ENCODE data around the gene ARHGDIG. TPM values are rescaled to one million over a fixed set of nuclear protein-coding genes. Genes with fewer than 3 reads are reported as not detected.
"Not testable (repeated sequence)": the region's sequence is repeated elsewhere in the genome, so short reads cannot be mapped to it uniquely, and the experiment has no call there.

Gene ARHGDIG
- total RNA-seq, 2 experiments from 2014 or later: 0.42 TPM; not detected in 1

DNA sequence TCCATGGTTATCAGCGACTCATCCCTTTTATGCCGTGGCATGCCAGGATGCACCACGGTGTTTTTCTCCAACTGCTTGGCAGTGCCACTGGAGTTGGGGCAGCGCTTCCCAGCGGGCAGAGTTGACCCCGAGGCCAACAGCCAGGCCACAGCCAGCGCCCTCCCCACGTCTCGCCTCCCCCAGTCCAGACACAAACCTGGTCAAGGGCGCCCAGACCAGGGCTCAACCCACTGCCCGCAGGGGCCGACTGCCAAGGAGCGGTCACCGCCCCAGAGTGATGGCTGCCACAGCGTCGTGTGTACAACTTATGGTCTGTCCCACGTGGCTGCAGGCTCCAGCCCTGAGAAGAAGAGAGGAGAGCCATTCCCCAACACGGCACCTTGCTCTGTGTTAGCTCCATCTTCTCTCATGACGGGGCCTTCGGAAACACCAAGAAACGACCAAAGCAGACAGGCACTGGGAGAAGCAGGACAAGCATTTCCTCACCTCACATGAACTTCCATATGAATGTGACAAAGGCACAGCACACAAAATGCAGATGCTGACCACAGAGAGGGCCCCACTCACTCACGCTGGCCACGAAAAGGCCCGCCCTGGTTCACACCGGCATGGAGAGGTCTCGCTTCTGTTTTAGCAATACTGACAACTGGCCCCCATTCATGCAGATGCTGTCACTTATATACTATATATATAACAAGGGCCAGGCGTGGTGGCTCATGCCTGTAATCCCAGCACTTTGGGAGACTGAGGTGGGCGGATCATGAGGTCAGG lies 45.2 kb downstream of the ARHGDIG start:
- intact Hi-C loops (cut with DNase I, micrococcal nuclease): loop anchor here in 1 of 2 experiments (2.0 kb wide), 1 partner anchor 27 kb away; the partner anchor contains the start of gene AXIN1
- Mint-ChIP-seq H3K27ac (peak overlapping the region; percentile 90), H3K36me3 (ENCODE audit: low read depth) (peaks cover 9% of the 10 kb centered on the region), H3K27me3 (no peaks in the 10 kb centered on the region), H3K4me1 (ENCODE audit: low read depth) (peaks cover 58% of the 10 kb centered on the region), H3K9me3 (no peaks in the 10 kb centered on the region), H3K4me3 (peak overlapping the region; percentile 77)
- no peaks in the 10 kb centered on the region for H3K9me3 ChIP-seq (ENCODE audit: control insufficient read depth in 1 of 2, insufficient read depth in 1 of 2, low read length in 2 of 2)
- no peaks in the 10 kb centered on the region for H3K27me3 ChIP-seq (ENCODE audit: control insufficient read depth in 1 of 2, insufficient read depth in 2 of 2, low read length in 2 of 2)
- ChIA-PET CTCF (no interaction called here), POLR2A (interaction anchor here (0.7 to 2.0 kb wide), 10 partner anchors 10 to 112 kb away, joined by 3 to 18 read pairs (median 4); partner anchors contain the start of genes AXIN1, FAM234A and LUC7L)
- DNase-seq (peak in 1 of 14 experiments; percentile 23), ATAC-seq (ENCODE audit: poor library complexity) (no peak)
- H3K27ac ChIP-seq (ENCODE audit: low read depth in 1 of 2, low read length in 2 of 2): peak overlapping the region; percentile 42 to 89
- TF ChIP-seq, protein P1, sequence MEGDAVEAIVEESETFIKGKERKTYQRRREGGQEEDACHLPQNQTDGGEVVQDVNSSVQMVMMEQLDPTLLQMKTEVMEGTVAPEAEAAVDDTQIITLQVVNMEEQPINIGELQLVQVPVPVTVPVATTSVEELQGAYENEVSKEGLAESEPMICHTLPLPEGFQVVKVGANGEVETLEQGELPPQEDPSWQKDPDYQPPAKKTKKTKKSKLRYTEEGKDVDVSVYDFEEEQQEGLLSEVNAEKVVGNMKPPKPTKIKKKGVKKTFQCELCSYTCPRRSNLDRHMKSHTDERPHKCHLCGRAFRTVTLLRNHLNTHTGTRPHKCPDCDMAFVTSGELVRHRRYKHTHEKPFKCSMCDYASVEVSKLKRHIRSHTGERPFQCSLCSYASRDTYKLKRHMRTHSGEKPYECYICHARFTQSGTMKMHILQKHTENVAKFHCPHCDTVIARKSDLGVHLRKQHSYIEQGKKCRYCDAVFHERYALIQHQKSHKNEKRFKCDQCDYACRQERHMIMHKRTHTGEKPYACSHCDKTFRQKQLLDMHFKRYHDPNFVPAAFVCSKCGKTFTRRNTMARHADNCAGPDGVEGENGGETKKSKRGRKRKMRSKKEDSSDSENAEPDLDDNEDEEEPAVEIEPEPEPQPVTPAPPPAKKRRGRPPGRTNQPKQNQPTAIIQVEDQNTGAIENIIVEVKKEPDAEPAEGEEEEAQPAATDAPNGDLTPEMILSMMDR (IDR thresholded peaks at IDR 0.05): no peak
- H3K36me3 ChIP-seq (ENCODE audit: insufficient read depth, low read length): peaks cover 5% of the 10 kb centered on the region
- H3K4me1 ChIP-seq (ENCODE audit: insufficient read depth, low read length): peaks cover 79% of the 10 kb centered on the region
- H3K4me3 ChIP-seq (ENCODE audit: low read length): peak overlapping the region; percentile 57

DNA sequence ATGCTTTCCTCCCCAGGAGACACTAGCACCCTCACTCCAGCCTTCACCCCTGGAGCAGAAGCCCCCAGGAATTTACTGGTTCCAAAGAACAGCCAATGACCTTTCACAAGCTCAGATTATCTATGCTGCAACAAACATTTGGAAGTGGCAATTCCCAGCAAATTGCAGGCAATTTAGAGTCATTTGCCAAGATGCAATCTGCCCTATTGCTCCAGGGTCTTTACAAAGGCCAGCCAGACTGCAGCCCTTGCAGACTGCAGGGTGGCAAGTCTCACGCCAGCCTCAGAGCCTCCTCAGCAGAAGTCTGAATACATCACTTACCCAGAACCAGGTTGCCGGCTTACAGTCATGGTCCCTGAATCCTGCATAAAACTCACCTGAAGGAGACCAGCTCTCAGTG lies 50.4 kb downstream of the ARHGDIG start:
- no peaks in the 10 kb centered on the region for H3K27me3 Mint-ChIP-seq
- TF ChIP-seq, protein P1 (IDR thresholded peaks at IDR 0.05): no peak
- no peak for DNase-seq
- H3K4me1 ChIP-seq (ENCODE audit: insufficient read depth, low read length): peaks cover 69% of the 10 kb centered on the region
- no peaks in the 10 kb centered on the region for H3K27me3 ChIP-seq (ENCODE audit: control insufficient read depth in 1 of 2, insufficient read depth in 2 of 2, low read length in 2 of 2)
- H3K9me3 ChIP-seq (ENCODE audit: control insufficient read depth in 1 of 2, insufficient read depth in 1 of 2, low read length in 2 of 2): no peaks in the 10 kb centered on the region
- no peaks in the 10 kb centered on the region for H3K9me3 Mint-ChIP-seq
- H3K27ac Mint-ChIP-seq: peak overlapping the region; percentile 33
- intact Hi-C loops (cut with DNase I, micrococcal nuclease): no loop called here
- H3K4me3 Mint-ChIP-seq: no peak overlapping the region
- peaks cover 5% of the 10 kb centered on the region for H3K36me3 ChIP-seq (ENCODE audit: insufficient read depth, low read length)
- POLR2A ChIA-PET: no interaction called here
- CTCF ChIA-PET: no interaction called here
- no peak overlapping the region for H3K4me3 ChIP-seq (ENCODE audit: low read length)
- peaks cover 45% of the 10 kb centered on the region for H3K4me1 Mint-ChIP-seq (ENCODE audit: low read depth)
- no peak for ATAC-seq (ENCODE audit: poor library complexity)
- H3K27ac ChIP-seq (ENCODE audit: low read depth in 1 of 2, low read length in 2 of 2): no peak overlapping the region
- H3K36me3 Mint-ChIP-seq (ENCODE audit: low read depth): peaks cover 12% of the 10 kb centered on the region

DNA sequence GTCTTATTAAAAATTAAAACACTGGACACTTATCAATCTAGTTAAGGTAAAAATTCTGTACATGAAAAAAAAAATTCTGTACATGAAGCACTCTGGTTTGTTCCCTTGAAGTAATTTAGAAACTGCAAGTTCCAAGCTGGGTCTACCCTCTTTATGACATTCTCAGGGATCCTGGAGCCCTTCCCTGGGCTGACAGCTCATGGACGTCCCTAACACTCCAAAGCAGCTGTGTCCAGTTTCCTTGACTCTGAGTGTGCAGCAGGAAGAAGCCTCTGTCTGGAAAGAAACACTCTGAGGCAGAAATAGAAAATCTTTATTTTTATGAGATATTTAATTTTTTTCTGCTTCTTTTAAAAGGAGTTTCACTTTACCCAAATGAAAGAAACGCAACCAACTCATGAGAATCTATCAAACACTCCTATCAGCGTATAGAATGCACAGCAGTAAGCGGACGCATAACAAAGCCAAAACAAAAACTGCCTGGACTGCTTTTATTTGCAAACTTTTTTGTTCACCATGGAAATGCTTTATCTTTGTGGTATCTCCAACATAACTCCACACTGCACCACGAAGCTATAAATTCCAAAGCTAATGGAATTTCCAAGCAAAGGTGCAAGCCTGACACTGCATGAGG lies 50.9 kb downstream of the ARHGDIG start:
- H3K9me3 Mint-ChIP-seq; CTCF ChIA-PET; H3K27me3 Mint-ChIP-seq; POLR2A ChIA-PET; DNase-seq; H3K4me3 Mint-ChIP-seq; intact Hi-C loops (cut with DNase I, micrococcal nuclease); H3K27ac ChIP-seq (ENCODE audit: low read depth in 1 of 2, low read length in 2 of 2); ATAC-seq (ENCODE audit: poor library complexity); H3K4me3 ChIP-seq (ENCODE audit: low read length); H3K36me3 ChIP-seq (ENCODE audit: insufficient read depth, low read length); H3K9me3 ChIP-seq (ENCODE audit: control insufficient read depth in 1 of 2, insufficient read depth in 1 of 2, low read length in 2 of 2); H3K27me3 ChIP-seq (ENCODE audit: control insufficient read depth in 1 of 2, insufficient read depth in 2 of 2, low read length in 2 of 2): not testable (repeated sequence)
- H3K27ac Mint-ChIP-seq: peak overlapping the region; percentile 33
- peaks cover 69% of the 10 kb centered on the region for H3K4me1 ChIP-seq (ENCODE audit: insufficient read depth, low read length)
- H3K36me3 Mint-ChIP-seq (ENCODE audit: low read depth): peaks cover 12% of the 10 kb centered on the region
- peaks cover 46% of the 10 kb centered on the region for H3K4me1 Mint-ChIP-seq (ENCODE audit: low read depth)

Other genes with a start within 250 kb of the ARHGDIG start
- 1 to 10 TPM; 4.1 TPM for gene POLR3K, start 227.0 kb upstream of the ARHGDIG start, total RNA-seq
- gene SNRNP25, start 226.8 kb upstream of the ARHGDIG start, total RNA-seq: 1 to 10 TPM; 4.8 to 5.1 TPM
- under 1 TPM; 0.33 to 0.34 TPM for gene RHBDF1, start 208.0 kb upstream of the ARHGDIG start, total RNA-seq
- 10 to 100 TPM; 14.1 to 17.1 TPM for gene MPG, start 202.4 kb upstream of the ARHGDIG start, total RNA-seq
- gene NPRL3, start 141.9 kb upstream of the ARHGDIG start, total RNA-seq: 10 to 100 TPM; 29.5 to 30.8 TPM
- gene HBZ, start 127.9 kb upstream of the ARHGDIG start, total RNA-seq: not detected
- not detected for gene HBM, start 114.6 kb upstream of the ARHGDIG start, total RNA-seq
- not detected for gene HBA2, start 107.7 kb upstream of the ARHGDIG start, total RNA-seq
- gene HBA1, start 103.9 kb upstream of the ARHGDIG start, total RNA-seq: not detected
- gene HBQ1, start 100.1 kb upstream of the ARHGDIG start, total RNA-seq: not detected
- gene LUC7L, start 51.1 kb upstream of the ARHGDIG start, total RNA-seq: 10 to 100 TPM; 94.8 to 98.4 TPM
- 10 to 100 TPM; 15.6 to 17.0 TPM for gene FAM234A, start 45.8 kb upstream of the ARHGDIG start, total RNA-seq
- gene RGS11, start 4.6 kb upstream of the ARHGDIG start, total RNA-seq: not detected
- not detected for gene PDIA2, start 2.6 kb downstream of the ARHGDIG start, total RNA-seq
- gene AXIN1, start 72.1 kb downstream of the ARHGDIG start, total RNA-seq: 10 to 100 TPM; 24.7 to 26.3 TPM
- gene MRPL28, start 89.9 kb downstream of the ARHGDIG start, total RNA-seq: 10 to 100 TPM; 19.6 to 19.7 TPM
- gene PGAP6, start 101.4 kb downstream of the ARHGDIG start, total RNA-seq: 10 to 100 TPM; 59.7 to 63.7 TPM
- gene NME4, start 116.6 kb downstream of the ARHGDIG start, total RNA-seq: 10 to 100 TPM; 31.2 to 32.6 TPM
- 1 to 10 TPM; 5.7 to 7.0 TPM for gene DECR2, start 121.3 kb downstream of the ARHGDIG start, total RNA-seq
- 10 to 100 TPM; 28.4 to 29.0 TPM for gene RAB11FIP3, start 145.1 kb downstream of the ARHGDIG start, total RNA-seq
- 10 to 100 TPM; 35.5 to 36.9 TPM for gene CAPN15, start 247.1 kb downstream of the ARHGDIG start, total RNA-seq